ENCODE data around the gene GRB10. TPM values are rescaled to one million over a fixed set of nuclear protein-coding genes. Genes with fewer than 3 reads are reported as not detected.

Gene GRB10
- total and polyA plus RNA-seq, 2 experiments from 2014 or later, result 35.0 to 154 TPM

GRCh38 chr7:50634378-50634777 lies 148.3 kb downstream of the GRB10 start:
- no peak overlapping the region for H3K27ac Mint-ChIP-seq
- TF ChIP-seq EZH2phosphoT487 (IDR thresholded peaks at IDR 0.05; ENCODE audit: unreplicated experiment) (no peak), CREB1 (CRISPR knock-in tag; IDR thresholded peaks at IDR 0.05; ENCODE audit: low read depth) (no peak), REST (IDR thresholded peaks at IDR 0.05; ENCODE audit: unreplicated experiment) (no peak), ZNF114 (CRISPR knock-in tag; IDR thresholded peaks at IDR 0.05) (no peak), EZH2 (IDR thresholded peaks at IDR 0.05; ENCODE audit: low read depth, unreplicated experiment) (no peak), ETS1 (IDR thresholded peaks at IDR 0.05) (no peak), POLR2AphosphoS5 (IDR thresholded peaks at IDR 0.05; ENCODE audit: low read depth) (no peak), STAT1 (IDR thresholded peaks at IDR 0.05; ENCODE audit: unreplicated experiment) (no peak), ZNF331 (CRISPR knock-in tag; IDR thresholded peaks at IDR 0.05; ENCODE audit: low read depth) (no peak), JUNB (IDR thresholded peaks at IDR 0.05; ENCODE audit: unreplicated experiment) (no peak), NANOG (IDR thresholded peaks at IDR 0.05; ENCODE audit: borderline replicate concordance) (no peak)
- TF ChIP-seq, protein P1, sequence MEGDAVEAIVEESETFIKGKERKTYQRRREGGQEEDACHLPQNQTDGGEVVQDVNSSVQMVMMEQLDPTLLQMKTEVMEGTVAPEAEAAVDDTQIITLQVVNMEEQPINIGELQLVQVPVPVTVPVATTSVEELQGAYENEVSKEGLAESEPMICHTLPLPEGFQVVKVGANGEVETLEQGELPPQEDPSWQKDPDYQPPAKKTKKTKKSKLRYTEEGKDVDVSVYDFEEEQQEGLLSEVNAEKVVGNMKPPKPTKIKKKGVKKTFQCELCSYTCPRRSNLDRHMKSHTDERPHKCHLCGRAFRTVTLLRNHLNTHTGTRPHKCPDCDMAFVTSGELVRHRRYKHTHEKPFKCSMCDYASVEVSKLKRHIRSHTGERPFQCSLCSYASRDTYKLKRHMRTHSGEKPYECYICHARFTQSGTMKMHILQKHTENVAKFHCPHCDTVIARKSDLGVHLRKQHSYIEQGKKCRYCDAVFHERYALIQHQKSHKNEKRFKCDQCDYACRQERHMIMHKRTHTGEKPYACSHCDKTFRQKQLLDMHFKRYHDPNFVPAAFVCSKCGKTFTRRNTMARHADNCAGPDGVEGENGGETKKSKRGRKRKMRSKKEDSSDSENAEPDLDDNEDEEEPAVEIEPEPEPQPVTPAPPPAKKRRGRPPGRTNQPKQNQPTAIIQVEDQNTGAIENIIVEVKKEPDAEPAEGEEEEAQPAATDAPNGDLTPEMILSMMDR (conservative IDR thresholded peaks at IDR 0.05; ENCODE audit: low read depth in 2 of 2), result no peak
- TF ChIP-seq, protein P2, sequence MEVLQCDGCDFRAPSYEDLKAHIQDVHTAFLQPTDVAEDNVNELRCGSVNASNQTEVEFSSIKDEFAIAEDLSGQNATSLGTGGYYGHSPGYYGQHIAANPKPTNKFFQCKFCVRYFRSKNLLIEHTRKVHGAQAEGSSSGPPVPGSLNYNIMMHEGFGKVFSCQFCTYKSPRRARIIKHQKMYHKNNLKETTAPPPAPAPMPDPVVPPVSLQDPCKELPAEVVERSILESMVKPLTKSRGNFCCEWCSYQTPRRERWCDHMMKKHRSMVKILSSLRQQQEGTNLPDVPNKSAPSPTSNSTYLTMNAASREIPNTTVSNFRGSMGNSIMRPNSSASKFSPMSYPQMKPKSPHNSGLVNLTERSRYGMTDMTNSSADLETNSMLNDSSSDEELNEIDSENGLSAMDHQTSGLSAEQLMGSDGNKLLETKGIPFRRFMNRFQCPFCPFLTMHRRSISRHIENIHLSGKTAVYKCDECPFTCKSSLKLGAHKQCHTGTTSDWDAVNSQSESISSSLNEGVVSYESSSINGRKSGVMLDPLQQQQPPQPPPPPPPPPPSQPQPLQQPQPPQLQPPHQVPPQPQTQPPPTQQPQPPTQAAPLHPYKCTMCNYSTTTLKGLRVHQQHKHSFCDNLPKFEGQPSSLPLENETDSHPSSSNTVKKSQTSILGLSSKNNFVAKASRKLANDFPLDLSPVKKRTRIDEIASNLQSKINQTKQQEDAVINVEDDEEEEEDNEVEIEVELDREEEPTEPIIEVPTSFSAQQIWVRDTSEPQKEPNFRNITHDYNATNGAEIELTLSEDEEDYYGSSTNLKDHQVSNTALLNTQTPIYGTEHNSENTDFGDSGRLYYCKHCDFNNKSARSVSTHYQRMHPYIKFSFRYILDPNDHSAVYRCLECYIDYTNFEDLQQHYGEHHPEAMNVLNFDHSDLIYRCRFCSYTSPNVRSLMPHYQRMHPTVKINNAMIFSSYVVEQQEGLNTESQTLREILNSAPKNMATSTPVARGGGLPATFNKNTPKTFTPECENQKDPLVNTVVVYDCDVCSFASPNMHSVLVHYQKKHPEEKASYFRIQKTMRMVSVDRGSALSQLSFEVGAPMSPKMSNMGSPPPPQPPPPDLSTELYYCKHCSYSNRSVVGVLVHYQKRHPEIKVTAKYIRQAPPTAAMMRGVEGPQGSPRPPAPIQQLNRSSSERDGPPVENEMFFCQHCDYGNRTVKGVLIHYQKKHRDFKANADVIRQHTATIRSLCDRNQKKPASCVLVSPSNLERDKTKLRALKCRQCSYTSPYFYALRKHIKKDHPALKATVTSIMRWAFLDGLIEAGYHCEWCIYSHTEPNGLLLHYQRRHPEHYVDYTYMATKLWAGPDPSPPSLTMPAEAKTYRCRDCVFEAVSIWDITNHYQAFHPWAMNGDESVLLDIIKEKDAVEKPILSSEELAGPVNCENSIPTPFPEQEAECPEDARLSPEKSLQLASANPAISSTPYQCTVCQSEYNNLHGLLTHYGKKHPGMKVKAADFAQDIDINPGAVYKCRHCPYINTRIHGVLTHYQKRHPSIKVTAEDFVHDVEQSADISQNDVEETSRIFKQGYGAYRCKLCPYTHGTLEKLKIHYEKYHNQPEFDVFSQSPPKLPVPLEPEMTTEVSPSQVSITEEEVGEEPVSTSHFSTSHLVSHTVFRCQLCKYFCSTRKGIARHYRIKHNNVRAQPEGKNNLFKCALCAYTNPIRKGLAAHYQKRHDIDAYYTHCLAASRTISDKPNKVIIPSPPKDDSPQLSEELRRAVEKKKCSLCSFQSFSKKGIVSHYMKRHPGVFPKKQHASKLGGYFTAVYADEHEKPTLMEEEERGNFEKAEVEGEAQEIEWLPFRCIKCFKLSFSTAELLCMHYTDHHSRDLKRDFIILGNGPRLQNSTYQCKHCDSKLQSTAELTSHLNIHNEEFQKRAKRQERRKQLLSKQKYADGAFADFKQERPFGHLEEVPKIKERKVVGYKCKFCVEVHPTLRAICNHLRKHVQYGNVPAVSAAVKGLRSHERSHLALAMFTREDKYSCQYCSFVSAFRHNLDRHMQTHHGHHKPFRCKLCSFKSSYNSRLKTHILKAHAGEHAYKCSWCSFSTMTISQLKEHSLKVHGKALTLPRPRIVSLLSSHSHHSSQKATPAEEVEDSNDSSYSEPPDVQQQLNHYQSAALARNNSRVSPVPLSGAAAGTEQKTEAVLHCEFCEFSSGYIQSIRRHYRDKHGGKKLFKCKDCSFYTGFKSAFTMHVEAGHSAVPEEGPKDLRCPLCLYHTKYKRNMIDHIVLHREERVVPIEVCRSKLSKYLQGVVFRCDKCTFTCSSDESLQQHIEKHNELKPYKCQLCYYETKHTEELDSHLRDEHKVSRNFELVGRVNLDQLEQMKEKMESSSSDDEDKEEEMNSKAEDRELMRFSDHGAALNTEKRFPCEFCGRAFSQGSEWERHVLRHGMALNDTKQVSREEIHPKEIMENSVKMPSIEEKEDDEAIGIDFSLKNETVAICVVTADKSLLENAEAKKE (CRISPR knock-in tag; IDR thresholded peaks at IDR 0.05), result no peak
- Histone ChIP-seq H3K27me3 (ENCODE audit: insufficient read depth) (no peaks in the 10 kb centered on the region), H3K36me3 (ENCODE audit: insufficient read depth) (no peaks in the 10 kb centered on the region), H3K27ac (ENCODE audit: low read depth) (no peak overlapping the region), H2AFZ (no peak overlapping the region), H4K20me1 (replicated peaks; ENCODE audit: insufficient read depth) (peaks cover 35% of the 10 kb centered on the region), H3K9me2 (ENCODE audit: insufficient read depth) (no peaks in the 10 kb centered on the region), H3F3A (replicated peaks; ENCODE audit: low read depth) (no peaks in the 10 kb centered on the region), H3K4me2 (no peak overlapping the region), H3K4me3 (no peak overlapping the region), H3K79me2 (replicated peaks; ENCODE audit: insufficient read depth) (peaks cover 91% of the 10 kb centered on the region), H3K4me1 (ENCODE audit: insufficient read depth) (peaks cover 32% of the 10 kb centered on the region)
- H3K4me1 Mint-ChIP-seq, result peaks cover 36% of the 10 kb centered on the region
- H3K36me3 Mint-ChIP-seq (ENCODE audit: low read depth), result peaks cover 23% of the 10 kb centered on the region; the same call in 2 of the 3 replicates
- H3K27me3 Mint-ChIP-seq (ENCODE audit: insufficient read depth, low read depth, poor library complexity), result peaks cover 1% of the 10 kb centered on the region
- DNase-seq (ENCODE audit: low spot score) (no peak), ATAC-seq (no peak)
- no peak overlapping the region for H3K4me3 Mint-ChIP-seq
- H3K9me3 Mint-ChIP-seq, result peaks cover 4% of the 10 kb centered on the region; the same call in 2 of the 3 replicates

Measured in GM23338 (cell line).